GM19438 (cell line): ENCODE measurements around the gene MRPL51.
"Not testable (repeated sequence)": the region's sequence is repeated elsewhere in the genome, so short reads cannot be mapped to it uniquely, and the experiment has no call there.

ENCODE experiments used
- ATAC-seq: cut with Tn5 transposase; IDR thresholded peaks from one replicate; pipeline ENCODE4 v1.9.1; 2021; ENCODE audit warnings: low read depth; ENCODE audit not compliant: unreplicated experiment

MRPL51 gene

DNA sequence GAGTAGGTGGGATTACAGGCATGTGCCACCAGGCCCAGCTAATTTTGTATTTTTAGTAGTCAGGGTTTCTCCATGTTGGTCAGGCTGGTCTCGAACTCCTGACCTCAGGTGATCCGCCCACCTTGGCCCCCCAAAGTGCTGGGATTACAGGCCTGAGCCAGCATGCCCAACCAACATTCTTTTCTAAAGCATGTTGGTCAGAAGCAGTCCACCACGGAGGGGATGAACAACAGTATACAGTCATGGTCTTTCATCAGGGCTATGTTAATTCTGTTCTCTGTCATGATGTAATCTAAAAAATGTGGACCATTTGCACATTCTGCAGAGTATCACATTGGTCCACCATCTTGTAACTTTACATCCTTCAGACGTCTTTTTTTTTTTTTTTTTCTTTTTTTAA lies 3.6 kb downstream of the MRPL51 start:
- ATAC-seq = no peak

GRCh38 chr12:6488240-6488639 lies 4.8 kb downstream of the MRPL51 start:
- no peak for ATAC-seq

- ATAC-seq = no peak
Measured at GRCh38 chr12:6478416-6478815, 14.6 kb downstream of the MRPL51 start.

- ATAC-seq = not testable (repeated sequence)
Measured at GRCh38 chr12:6477601-6478377, 15.3 kb downstream of the MRPL51 start.

DNA sequence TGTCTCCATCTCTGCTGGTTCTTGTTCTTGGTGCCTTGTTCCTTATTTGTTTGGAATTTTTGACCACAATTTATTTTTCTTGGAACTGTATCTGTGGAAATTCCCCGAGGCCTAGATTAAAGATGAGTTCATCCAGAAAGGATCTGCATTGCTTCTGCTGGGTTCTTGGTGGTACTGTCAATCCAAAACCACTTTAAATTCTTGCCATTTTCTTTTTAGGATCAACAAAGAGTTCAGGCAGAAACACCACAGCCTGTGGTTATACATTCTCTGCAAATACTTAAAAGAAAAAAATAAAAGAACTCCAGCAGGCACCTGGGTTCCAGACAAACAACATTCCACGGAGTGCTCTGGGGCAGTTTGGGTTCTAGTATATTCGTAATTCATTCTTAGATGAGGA lies 16.6 kb downstream of the MRPL51 start:
- ATAC-seq = no peak

DNA sequence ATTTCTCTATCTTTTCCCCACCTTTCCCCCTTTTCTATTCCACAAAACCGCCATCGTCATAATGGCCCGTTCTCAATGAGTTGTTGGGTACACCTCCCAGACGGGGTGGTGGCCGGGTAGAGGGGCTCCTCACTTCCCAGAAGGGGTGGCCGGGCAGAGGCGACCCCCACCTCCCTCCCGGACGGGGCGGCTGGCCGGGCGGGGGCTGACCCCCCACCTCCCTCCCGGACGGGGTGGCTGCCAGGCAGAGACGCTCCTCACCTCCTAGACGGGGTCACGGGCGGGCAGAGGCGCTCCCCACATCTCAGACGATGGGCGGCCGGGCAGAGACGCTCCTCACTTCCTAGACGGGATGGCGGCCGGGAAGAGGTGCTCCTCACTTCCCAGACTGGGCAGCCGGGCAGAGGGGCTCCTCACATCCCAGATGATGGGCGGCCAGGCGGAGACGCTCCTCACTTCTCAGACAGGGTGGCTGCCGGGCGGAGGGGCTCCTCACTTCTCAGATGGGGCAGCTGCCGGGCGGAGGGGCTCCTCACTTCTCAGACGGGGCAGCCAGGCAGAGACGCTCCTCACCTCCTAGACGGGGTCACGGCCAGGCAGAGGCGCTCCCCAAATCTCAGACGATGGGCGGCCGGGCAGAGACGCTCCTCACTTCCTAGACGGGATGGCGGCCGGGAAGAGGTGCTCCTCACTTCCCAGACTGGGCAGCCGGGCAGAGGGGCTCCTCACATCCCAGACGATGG lies 17.7 kb downstream of the MRPL51 start:
- ATAC-seq = not testable (repeated sequence)

DNA sequence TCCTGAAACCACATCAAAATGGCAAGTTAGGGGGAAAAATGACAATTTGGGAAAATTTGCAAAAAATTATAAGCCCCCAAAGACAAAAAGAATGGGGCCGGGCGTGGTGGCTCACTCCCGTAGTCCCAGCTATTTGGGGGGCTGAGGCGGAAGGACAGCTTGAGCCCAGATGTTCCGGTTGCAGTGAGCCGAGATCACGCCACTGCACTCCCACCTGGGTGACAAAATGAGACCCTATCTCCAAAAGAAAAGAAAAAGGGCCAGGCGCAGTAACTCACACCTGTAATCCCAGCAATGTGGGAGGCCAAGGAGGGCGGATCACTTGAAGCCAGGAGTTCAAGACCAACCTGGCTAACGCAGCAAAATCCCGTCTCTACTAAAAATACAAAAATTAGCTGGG lies 20.6 kb downstream of the MRPL51 start:
- no peak for ATAC-seq

GRCh38 chr12:6471989-6472360 lies 21.1 kb downstream of the MRPL51 start:
- no peak for ATAC-seq

DNA sequence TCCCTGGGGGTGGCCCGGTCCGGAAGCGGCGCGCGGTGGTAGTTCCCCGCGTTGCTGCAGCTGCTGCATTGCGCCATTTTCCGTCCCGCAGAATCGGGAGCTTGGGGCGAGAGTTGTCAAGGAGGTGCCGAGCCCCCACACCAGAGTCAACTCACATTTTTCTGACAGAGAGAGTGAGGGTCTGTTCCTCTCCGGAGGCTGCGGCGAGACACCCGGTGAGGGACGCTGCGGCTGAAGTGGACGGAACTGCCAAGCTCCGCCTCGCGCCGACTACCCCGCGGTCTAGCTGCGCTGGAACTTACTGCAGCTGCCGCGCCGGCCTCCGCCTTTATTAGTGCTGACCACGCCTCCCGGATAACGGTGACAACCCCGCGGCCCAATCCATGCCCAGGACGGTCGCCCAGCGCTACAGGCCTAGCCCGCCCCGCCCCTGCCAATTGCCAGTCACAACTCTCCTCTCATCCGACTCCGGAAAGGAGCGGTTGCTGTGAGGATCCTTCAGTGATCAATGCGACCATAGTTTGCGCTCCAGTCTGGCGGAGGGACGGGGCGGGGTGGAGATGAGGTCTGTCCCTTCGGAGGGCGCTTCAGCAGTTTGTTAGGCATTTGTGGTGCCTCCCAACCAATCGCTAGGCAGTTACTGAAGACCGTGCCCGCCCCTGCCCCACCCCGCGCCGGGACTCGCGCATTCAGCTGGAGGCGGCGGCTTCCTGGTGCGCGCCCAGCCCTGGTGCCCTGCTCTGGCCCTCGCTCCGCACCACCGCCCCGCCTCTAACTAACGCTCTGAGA lies 22.5 kb downstream of the MRPL51 start, which contains the start of gene VAMP1:
Gene VAMP1 (minus strand): TSS at position 303 of the 789 bp plus-strand sequence. CDS start 146 bp downstream, at position 157.
- ATAC-seq = peak; percentile 84

- ATAC-seq = no peak
Measured at GRCh38 chr12:6469609-6470374, 23.3 kb downstream of the MRPL51 start.

DNA sequence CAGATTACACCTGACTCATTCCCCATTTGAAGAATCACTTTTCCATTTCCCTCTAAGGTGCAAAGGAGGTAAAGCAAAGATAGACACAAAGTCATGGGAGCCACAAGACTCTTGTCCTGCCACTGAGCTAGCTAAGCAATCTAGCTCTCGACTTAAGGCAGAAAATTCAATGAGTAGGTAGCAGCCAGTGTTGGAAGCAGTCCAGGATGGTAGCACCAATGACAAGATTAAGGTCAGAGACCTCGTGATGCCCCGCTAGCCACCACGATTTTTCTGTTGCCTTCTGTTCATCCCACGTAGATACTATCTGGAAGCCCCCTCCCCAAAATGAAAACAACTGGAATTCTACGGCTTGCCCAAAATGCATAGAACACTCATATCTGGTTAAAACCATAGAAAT lies 24.0 kb downstream of the MRPL51 start:
- ATAC-seq = no peak

DNA sequence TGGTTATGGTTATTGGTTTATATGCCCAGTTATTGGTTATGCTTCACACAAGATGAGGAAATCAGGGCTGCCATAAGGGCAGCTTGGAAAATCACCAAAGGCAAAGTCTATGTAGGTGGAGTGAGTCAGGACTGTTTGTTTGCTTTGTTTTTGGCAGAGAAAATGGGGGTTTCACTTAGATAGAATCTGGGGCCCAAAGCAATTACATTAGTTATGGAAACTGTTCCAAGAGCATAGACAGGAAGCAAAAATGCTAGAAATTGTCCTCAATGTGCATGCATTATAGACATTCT lies 24.8 kb downstream of the MRPL51 start:
- ATAC-seq = no peak

DNA sequence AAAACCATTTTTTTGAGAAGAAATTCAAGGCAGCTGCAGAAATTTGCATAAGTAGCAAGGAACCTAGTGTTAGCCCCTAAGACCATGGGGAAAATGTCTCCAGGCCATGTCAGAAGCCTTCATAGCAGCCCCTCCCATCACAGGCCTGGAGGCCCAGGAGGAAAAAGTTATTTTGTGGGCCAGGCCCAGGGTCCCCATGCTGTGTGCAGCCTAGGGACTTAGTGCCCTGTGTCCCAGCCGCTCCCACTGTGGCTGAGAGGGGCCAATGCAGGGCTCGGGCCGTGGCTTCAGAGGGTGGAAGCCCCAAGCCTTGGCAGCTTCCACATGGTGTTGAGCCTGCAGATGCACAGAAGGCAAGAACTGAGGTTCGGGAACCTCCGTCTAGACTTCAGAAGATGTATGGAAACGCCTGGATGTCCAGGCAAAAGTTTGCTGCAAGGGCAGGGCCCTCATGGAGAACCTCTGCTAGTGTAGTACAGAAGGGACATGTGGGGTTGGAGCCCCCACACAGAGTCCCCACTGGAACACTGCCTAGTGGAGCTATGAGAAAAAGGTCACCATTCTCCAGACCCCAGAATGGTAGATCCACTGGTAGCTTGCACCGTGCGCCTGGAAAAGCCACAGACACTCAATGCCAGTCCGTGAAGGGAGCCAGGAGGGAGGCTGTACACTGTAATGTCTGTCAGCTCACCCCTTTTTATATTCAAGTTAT lies 25.3 kb downstream of the MRPL51 start:
- not testable (repeated sequence) for ATAC-seq

DNA sequence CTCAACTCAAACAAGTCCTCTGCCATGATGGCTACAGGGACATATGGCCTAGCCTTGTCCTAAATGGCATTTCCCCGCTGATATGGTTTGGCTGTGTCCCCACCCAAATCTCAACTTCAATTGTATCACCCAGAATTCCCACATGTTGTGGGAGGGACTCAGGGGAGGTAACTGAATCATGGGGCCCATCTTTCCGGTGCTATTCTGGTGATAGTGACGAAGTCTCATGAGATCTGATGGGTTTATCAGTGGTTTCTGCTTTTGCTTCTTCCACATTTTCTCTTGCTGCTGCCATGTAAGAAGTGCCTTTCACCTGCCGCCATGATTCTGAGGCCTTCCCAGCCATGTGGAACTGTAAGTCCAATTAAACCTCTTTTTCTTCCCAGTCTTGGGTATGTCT lies 26.3 kb downstream of the MRPL51 start:
- not testable (repeated sequence) for ATAC-seq

GRCh38 chr12:6466184-6466573 lies 26.9 kb downstream of the MRPL51 start:
- no peak for ATAC-seq

- no peak for ATAC-seq
Measured at GRCh38 chr12:6465467-6466183, 27.4 kb downstream of the MRPL51 start.

- ATAC-seq = no peak
Measured at GRCh38 chr12:6464531-6464930, 28.5 kb downstream of the MRPL51 start.

DNA sequence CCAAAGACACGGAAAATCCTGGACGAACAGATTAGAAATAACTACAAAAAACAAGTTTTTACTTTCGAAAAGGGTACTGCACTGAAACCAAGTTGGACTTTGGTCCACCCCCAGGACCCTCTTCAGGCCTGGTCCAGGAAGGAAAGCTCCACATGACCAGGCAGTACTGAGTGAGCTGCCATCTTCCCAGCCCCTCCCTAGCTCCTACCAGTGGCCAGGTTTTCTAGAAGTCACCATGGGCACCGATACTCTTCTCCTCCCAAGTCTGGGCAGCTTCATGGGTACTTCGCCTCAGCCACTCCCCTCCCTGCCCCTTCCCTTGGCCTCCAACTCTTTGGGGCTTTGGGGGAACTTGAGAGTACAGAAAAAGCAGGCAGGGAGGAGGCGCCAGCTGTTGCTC lies 29.2 kb downstream of the MRPL51 start:
- no peak for ATAC-seq

DNA sequence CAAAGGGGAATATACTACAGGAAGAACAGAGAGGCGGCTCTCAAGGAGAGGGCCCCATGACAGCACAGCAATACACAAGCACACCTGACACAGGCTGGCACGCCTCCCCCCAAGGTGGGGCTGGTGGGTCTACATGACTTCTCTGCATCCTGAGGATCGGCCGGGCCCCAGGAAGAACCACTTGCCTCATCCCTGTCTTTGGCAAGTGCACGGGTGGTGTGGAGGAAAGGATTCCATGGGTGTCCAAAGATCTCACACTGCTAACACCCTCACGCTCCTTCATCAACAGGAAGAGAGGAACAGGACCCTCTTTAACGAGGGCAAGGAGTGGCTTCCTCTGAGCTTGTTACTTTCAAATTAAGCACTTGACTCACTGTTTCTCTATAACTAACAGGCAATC lies 29.8 kb downstream of the MRPL51 start:
- ATAC-seq = no peak
